Measurements from ENCODE around the gene DHRS7B. TPM values are rescaled to one million over a fixed set of nuclear protein-coding genes. Genes with fewer than 3 reads are reported as not detected.

DHRS7B gene
- total and polyA plus RNA-seq, 9 of the 15 experiments (the other 6 are each of a cell fraction or from before 2014, with no cell fraction given), result 8.0 to 30.7 (median 14.8) TPM

- TF ChIP-seq ZNF318 (IDR thresholded peaks at IDR 0.05; ENCODE audit: borderline replicate concordance in 1 of 2, low read depth in 1 of 2) (no peak), MLLT1 (IDR thresholded peaks at IDR 0.05) (peak in 1 of 2 experiments; percentile 88; a peak in 2 of 4 replicates), MYBL2 (IDR thresholded peaks at IDR 0.05; ENCODE audit: low read depth) (no peak), MYBL2 (CRISPR knock-in tag; IDR thresholded peaks at IDR 0.05; ENCODE audit: borderline replicate concordance) (no peak), ZNF174 (CRISPR knock-in tag; IDR thresholded peaks at IDR 0.05) (no peak), GATA2 (CRISPR knock-in tag; IDR thresholded peaks at IDR 0.05) (peak; percentile 29; the same call in 1 of the 2 replicates), CXXC5 (CRISPR knock-in tag; IDR thresholded peaks at IDR 0.05) (0 out of 2 replicates have a peak, but pooled peaks have one; percentile 13), NRF1 (conservative IDR thresholded peaks at IDR 0.05 in 1 of 2, IDR thresholded peaks at IDR 0.05 in 1 of 2) (no peak), ZNF184 (CRISPR knock-in tag; IDR thresholded peaks at IDR 0.05) (no peak), HDAC8 (tag; IDR thresholded peaks at IDR 0.05) (no peak), ZNF134 (CRISPR knock-in tag; conservative IDR thresholded peaks at IDR 0.05) (no peak), FOXA1 (IDR thresholded peaks at IDR 0.05; ENCODE audit: borderline replicate concordance) (no peak), ZBTB11 (CRISPR knock-in tag; IDR thresholded peaks at IDR 0.05) (peak in 1 of 3 experiments; percentile 57; a peak in 1 of 6 replicates), SNRNP70 (optimal IDR thresholded peaks at IDR 0.05; ENCODE audit: low read depth, low read length) (no peak), ASH1L (IDR thresholded peaks at IDR 0.05; ENCODE audit: borderline replicate concordance, low read depth, partially characterized antibody) (no peak)
Measured at GRCh38 chr17:21199311-21199710, 72.5 kb downstream of the DHRS7B start (continued).
